Tibial nerve (tissue), 4 donors: ENCODE measurements around the gene SNRNP48. TPM values are rescaled to one million over a fixed set of nuclear protein-coding genes. Genes with fewer than 3 reads are reported as not detected.

Experiments
- DNase-seq, 2 donors: peaks; one replicate each; pipeline ENCODE4 v3.0.0-alpha.2; 2019; ENCODE audit warnings: low spot score in 2 of 2
- H3K27ac ChIP-seq, 4 donors: fragments of 200-600 bp; sonication (generic) in 3 of 4; one replicate each; pipeline ENCODE4 v1.5.1; 2017 to 2019; ENCODE audit warnings: mild to moderate bottlenecking in 1 of 4
- H3K27me3 ChIP-seq, 2 donors: fragments of 200-600 bp; sonication (generic) in 1 of 2; one replicate each; pipeline versions ENCODE4 v1.5.1 to v1.6.0; 2017 to 2019
- H3K36me3 ChIP-seq, 3 donors: fragments of 200-600 bp; sonication (generic); one replicate each; pipeline ENCODE4 v1.5.1; 2018 to 2019
- H3K4me1 ChIP-seq, 4 donors: fragments of 200-600 bp; sonication (generic) in 3 of 4; one replicate each; pipeline ENCODE4 v1.5.1; 2017 to 2019
- H3K4me3 ChIP-seq, 4 donors: fragments of 200-600 bp; sonication (generic) in 3 of 4; one replicate each; pipeline ENCODE4 v1.5.1; 2017 to 2019; ENCODE audit warnings: mild to moderate bottlenecking in 1 of 4, moderate library complexity in 1 of 4
- H3K9me3 ChIP-seq, 4 donors: fragments of 200-600 bp; sonication (generic) in 3 of 4; one replicate each; pipeline ENCODE4 v1.5.1; 2017 to 2019
- EP300 ChIP-seq, 2 donors: sonication (generic); formaldehyde crosslinking; IDR thresholded peaks; one replicate each; pipeline ENCODE4 v1.6.1; 2017; ENCODE audit warnings: antibody characterized with exemption in 2 of 2, mild to moderate bottlenecking in 1 of 2
- POLR2A ChIP-seq, 2 donors: fragments of 450-650 bp; IDR thresholded peaks; one replicate each; pipeline ENCODE4 v1.6.1; 2017; ENCODE audit warnings: antibody characterized with exemption in 2 of 2, mild to moderate bottlenecking in 2 of 2, moderate library complexity in 2 of 2
- WGBS, 2 donors: methylation state at CpG; one replicate each; pipeline ENCODE4 v1.1.5; 2018; 5-methylcytosine and 5-hydroxymethylcytosine counted together
- total RNA-seq, 4 donors: library from RNA; depleted of rRNA; stranded (reverse); fragments of >200 nt; gene quantifications; one replicate each; pipeline ENCODE4 v1.1.0, GENCODE V29; 2016
- TF ChIP-seq, protein P1 (sequence below), 5 experiments: fragments of 200-600 bp in 3 of 5; fragments of 450-650 bp in 2 of 5; sonication (generic) in 3 of 5; IDR thresholded peaks; one replicate each; pipeline ENCODE4 v1.5.1; 2016 to 2019; ENCODE audit warnings: antibody characterized with exemption in 5 of 5, mild to moderate bottlenecking in 3 of 5, moderate library complexity in 2 of 5

SNRNP48 gene
- total RNA-seq, 4 donors from 2014 or later = 7.8 to 15.7 (median 11.8) TPM

- DNase-seq = no peak
- peak overlapping the region in 2 of 4 donors; percentile 55 to 83 for H3K27ac ChIP-seq
- H3K4me1 ChIP-seq = peaks cover 0 to 37% (median 12%) of the 10 kb centered on the region in 4 donors
- TF ChIP-seq EP300 (IDR thresholded peaks at IDR 0.05) (no peak), POLR2A (IDR thresholded peaks at IDR 0.05) (no peak)
- TF ChIP-seq, protein P1, sequence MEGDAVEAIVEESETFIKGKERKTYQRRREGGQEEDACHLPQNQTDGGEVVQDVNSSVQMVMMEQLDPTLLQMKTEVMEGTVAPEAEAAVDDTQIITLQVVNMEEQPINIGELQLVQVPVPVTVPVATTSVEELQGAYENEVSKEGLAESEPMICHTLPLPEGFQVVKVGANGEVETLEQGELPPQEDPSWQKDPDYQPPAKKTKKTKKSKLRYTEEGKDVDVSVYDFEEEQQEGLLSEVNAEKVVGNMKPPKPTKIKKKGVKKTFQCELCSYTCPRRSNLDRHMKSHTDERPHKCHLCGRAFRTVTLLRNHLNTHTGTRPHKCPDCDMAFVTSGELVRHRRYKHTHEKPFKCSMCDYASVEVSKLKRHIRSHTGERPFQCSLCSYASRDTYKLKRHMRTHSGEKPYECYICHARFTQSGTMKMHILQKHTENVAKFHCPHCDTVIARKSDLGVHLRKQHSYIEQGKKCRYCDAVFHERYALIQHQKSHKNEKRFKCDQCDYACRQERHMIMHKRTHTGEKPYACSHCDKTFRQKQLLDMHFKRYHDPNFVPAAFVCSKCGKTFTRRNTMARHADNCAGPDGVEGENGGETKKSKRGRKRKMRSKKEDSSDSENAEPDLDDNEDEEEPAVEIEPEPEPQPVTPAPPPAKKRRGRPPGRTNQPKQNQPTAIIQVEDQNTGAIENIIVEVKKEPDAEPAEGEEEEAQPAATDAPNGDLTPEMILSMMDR (IDR thresholded peaks at IDR 0.05) = no peak
- no peaks in the 10 kb centered on the region for H3K9me3 ChIP-seq
- H3K36me3 ChIP-seq = no peaks in the 10 kb centered on the region
- WGBS, 2 donors = 7 to 9% methylated on average over 20 to 29 of the region's 32 CpGs
- H3K4me3 ChIP-seq = peak overlapping the region; percentile 37 to 63 (median 58)
- H3K27me3 ChIP-seq = peaks cover 0 to 93% of the 10 kb centered on the region in 2 donors
Observed at GRCh38 chr6:7542874-7543624, 46.9 kb upstream of the SNRNP48 start.

- Histone ChIP-seq H3K36me3 (no peaks in the 10 kb centered on the region), H3K4me3 (no peak overlapping the region), H3K9me3 (no peaks in the 10 kb centered on the region), H3K27ac (no peak overlapping the region), H3K4me1 (peaks cover 0 to 37% (median 12%) of the 10 kb centered on the region in 4 donors), H3K27me3 (peaks cover 0 to 88% of the 10 kb centered on the region in 2 donors)
- no peak for TF ChIP-seq EP300 (IDR thresholded peaks at IDR 0.05)
- TF ChIP-seq, protein P1 (IDR thresholded peaks at IDR 0.05) = no peak
- no peak for DNase-seq
- 43 to 45% methylated on average over 13 of the region's 13 CpGs for WGBS, 2 donors
Observed at GRCh38 chr6:7543789-7544424, 46.1 kb upstream of the SNRNP48 start.

GRCh38 chr6:7544597-7544996 is 45.4 kb upstream of the SNRNP48 start:
- no peak for TF ChIP-seq EP300 (IDR thresholded peaks at IDR 0.05)
- no peak for TF ChIP-seq POLR2A (IDR thresholded peaks at IDR 0.05)
- TF ChIP-seq, protein P1 (IDR thresholded peaks at IDR 0.05) = no peak
- Histone ChIP-seq H3K36me3 (no peaks in the 10 kb centered on the region), H3K27ac (no peak overlapping the region), H3K9me3 (no peaks in the 10 kb centered on the region), H3K27me3 (peaks cover 0 to 83% of the 10 kb centered on the region in 2 donors), H3K4me1 (peaks cover 0 to 37% (median 12%) of the 10 kb centered on the region in 4 donors), H3K4me3 (no peak overlapping the region)
- DNase-seq = no peak
- WGBS, 2 donors = 79 to 85% methylated on average over 3 of the region's 3 CpGs

- H3K4me3 ChIP-seq = no peak overlapping the region
- H3K27ac ChIP-seq = no peak overlapping the region
- peaks cover 0 to 75% of the 10 kb centered on the region in 2 donors for H3K27me3 ChIP-seq
- 78 to 87% methylated on average over 12 of the region's 12 CpGs for WGBS, 2 donors
- peaks cover 0 to 36% (median 12%) of the 10 kb centered on the region in 4 donors for H3K4me1 ChIP-seq
- H3K9me3 ChIP-seq = no peaks in the 10 kb centered on the region
- H3K36me3 ChIP-seq = no peaks in the 10 kb centered on the region
- no peak for TF ChIP-seq POLR2A (IDR thresholded peaks at IDR 0.05)
- TF ChIP-seq EP300 (IDR thresholded peaks at IDR 0.05) = no peak
- TF ChIP-seq, protein P1 (IDR thresholded peaks at IDR 0.05) = no peak
- no peak for DNase-seq
Observed at GRCh38 chr6:7545316-7546019, 44.5 kb upstream of the SNRNP48 start.
